H9 (cell line): ENCODE measurements around the gene PTTG1IP. TPM values are rescaled to one million over a fixed set of nuclear protein-coding genes. Genes with fewer than 3 reads are reported as not detected.

Experiments used
- DNase-seq: peaks from one replicate; pipeline ENCODE4 v3.0.0-alpha.2; 2017
- H2AFZ ChIP-seq: one replicate; pipeline ENCODE4 v1.6.1; 2013; ENCODE audit warnings: mild to moderate bottlenecking, low read length, control low read depth, moderate library complexity
- H2AK5ac ChIP-seq: 2 replicates; pipeline ENCODE4 v1.6.1; 2013; ENCODE audit warnings: low read length, control low read depth, mixed read lengths; ENCODE audit not compliant: insufficient read length
- H2BK120ac ChIP-seq: one replicate; pipeline ENCODE4 v1.6.1; 2013; ENCODE audit warnings: low read depth, mild to moderate bottlenecking, low read length, control low read depth, inconsistent platforms; ENCODE audit not compliant: poor library complexity, severe bottlenecking
- H2BK12ac ChIP-seq: 2 replicates; pipeline ENCODE4 v1.6.1; 2013; ENCODE audit warnings: low read length, control low read depth, mixed read lengths, low read depth; ENCODE audit not compliant: insufficient read length
- H2BK15ac ChIP-seq: 2 replicates; pipeline ENCODE4 v1.6.1; 2013; ENCODE audit warnings: low read depth, low read length, control low read depth
- H2BK20ac ChIP-seq: one replicate; pipeline ENCODE4 v1.6.1; 2013; ENCODE audit warnings: low read depth, mild to moderate bottlenecking, low read length, control low read depth, inconsistent platforms; ENCODE audit not compliant: poor library complexity, severe bottlenecking
- H2BK5ac ChIP-seq: 2 replicates; pipeline ENCODE4 v1.6.1; 2013; ENCODE audit warnings: low read length, control low read depth, mixed read lengths; ENCODE audit not compliant: insufficient read length
- H3K14ac ChIP-seq: 2 replicates; pipeline ENCODE4 v1.6.1; 2013; ENCODE audit warnings: low read length, control low read depth; ENCODE audit not compliant: insufficient read depth
- H3K18ac ChIP-seq: 2 replicates; pipeline ENCODE4 v1.6.1; 2013; ENCODE audit warnings: low read depth, mild to moderate bottlenecking, mixed read lengths, low read length, control low read depth; ENCODE audit not compliant: insufficient read length
- H3K23ac ChIP-seq: 2 replicates; pipeline ENCODE4 v1.6.1; 2013; ENCODE audit warnings: low read length, control low read depth, mixed read lengths, low read depth; ENCODE audit not compliant: insufficient read length
- H3K23me2 ChIP-seq: 2 replicates; pipeline ENCODE4 v1.6.1; 2013; ENCODE audit warnings: low read depth, mild to moderate bottlenecking, mixed read lengths, low read length, control low read depth; ENCODE audit not compliant: insufficient read length, poor library complexity, severe bottlenecking
- H3K27ac ChIP-seq: 2 replicates; pipeline ENCODE4 v1.5.1; 2013; ENCODE audit warnings: low read length, control low read depth, mixed read lengths, low read depth; ENCODE audit not compliant: insufficient read length
- H3K27me3 ChIP-seq: 2 replicates; pipeline ENCODE4 v1.6.1; 2013; ENCODE audit warnings: low read length, control low read depth, inconsistent platforms; ENCODE audit not compliant: insufficient read depth
- H3K4ac ChIP-seq: 2 replicates; pipeline ENCODE4 v1.6.1; 2013; ENCODE audit warnings: low read depth, mild to moderate bottlenecking, control low read depth, inconsistent platforms, low read length, moderate library complexity
- H3K4me1 ChIP-seq: 2 replicates; pipeline ENCODE4 v1.6.1; 2013; ENCODE audit warnings: low read length, control low read depth, inconsistent platforms; ENCODE audit not compliant: insufficient read depth
- H3K4me2 ChIP-seq: 2 replicates; pipeline ENCODE4 v1.6.1; 2013; ENCODE audit warnings: low read length, control low read depth, mixed read lengths; ENCODE audit not compliant: insufficient read length, insufficient read depth
- H3K56ac ChIP-seq: 2 replicates; pipeline ENCODE4 v1.6.1; 2013; ENCODE audit warnings: low read depth, mild to moderate bottlenecking, mixed read lengths, low read length, control low read depth; ENCODE audit not compliant: insufficient read length
- H3K79me1 ChIP-seq: 2 replicates; pipeline ENCODE4 v1.6.1; 2013; ENCODE audit warnings: low read depth, mild to moderate bottlenecking, moderate library complexity, low read length, control low read depth, inconsistent platforms; ENCODE audit not compliant: insufficient read depth, poor library complexity, severe bottlenecking
- H3K79me2 ChIP-seq: 2 replicates; pipeline ENCODE4 v1.6.1; 2013; ENCODE audit warnings: low read length, control low read depth, inconsistent platforms; ENCODE audit not compliant: insufficient read depth
- H3K9ac ChIP-seq: 2 replicates; pipeline ENCODE4 v1.6.1; 2013; ENCODE audit warnings: low read length, control low read depth, mixed read lengths; ENCODE audit not compliant: insufficient read length; ENCODE audit errors: extremely low read depth
- H3K9me3 ChIP-seq: one replicate; pipeline ENCODE4 v1.6.1; 2013; ENCODE audit warnings: low read depth, low read length, inconsistent platforms; ENCODE audit not compliant: control insufficient read depth
- H3T11ph ChIP-seq: one replicate; pipeline ENCODE4 v1.6.1; 2013; ENCODE audit warnings: mild to moderate bottlenecking, low read length, control low read depth, inconsistent platforms
- H4K20me1 ChIP-seq: one replicate; pipeline ENCODE4 v1.6.1; 2013; ENCODE audit not compliant: control insufficient read depth, insufficient read length, insufficient read depth
- H4K5ac ChIP-seq: 2 replicates; pipeline ENCODE4 v1.6.1; 2013; ENCODE audit warnings: low read depth, mild to moderate bottlenecking, mixed read lengths, low read length, control low read depth; ENCODE audit not compliant: insufficient read length
- H4K8ac ChIP-seq: replicated peaks from 2 replicates; pipeline ENCODE4 v1.6.1; 2013; ENCODE audit warnings: low read length, control low read depth, mixed read lengths, low read depth; ENCODE audit not compliant: insufficient read length
- H4K91ac ChIP-seq: 2 replicates; pipeline ENCODE4 v1.6.1; 2013; ENCODE audit warnings: low read depth, mild to moderate bottlenecking, moderate library complexity, mixed read lengths, low read length, control low read depth; ENCODE audit not compliant: insufficient read length
- H3K27ac Mint-ChIP-seq, 3 experiments: 2 replicates in 2 of 3; 3 replicates in 1 of 3; pipeline ENCODE4 v1.8.0; 2020 to 2021; ENCODE audit warnings: mixed read lengths in 3 of 3, mild to moderate bottlenecking in 1 of 3, moderate library complexity in 1 of 3
- H3K27me3 Mint-ChIP-seq: 2 replicates; pipeline ENCODE4 v1.8.0; 2021; ENCODE audit warnings: low read depth, mild to moderate bottlenecking, moderate library complexity, mixed read lengths
- H3K36me3 Mint-ChIP-seq, 3 experiments: 2 replicates in 2 of 3; 3 replicates in 1 of 3; pipeline ENCODE4 v1.8.0; 2020 to 2021; ENCODE audit warnings: low read depth in 3 of 3, mixed read lengths in 3 of 3; ENCODE audit not compliant: insufficient read depth in 1 of 3
- H3K4me1 Mint-ChIP-seq, 2 experiments: 2 replicates each; pipeline ENCODE4 v1.8.0; 2020; ENCODE audit warnings: mixed read lengths in 2 of 2
- H3K4me3 Mint-ChIP-seq, 2 experiments: 2 replicates in 1 of 2; 3 replicates in 1 of 2; pipeline ENCODE4 v1.8.0; 2020 to 2021; ENCODE audit warnings: mild to moderate bottlenecking in 2 of 2, mixed read lengths in 2 of 2, moderate library complexity in 1 of 2
- H3K9me3 Mint-ChIP-seq, 2 experiments: 2 replicates in 1 of 2; 3 replicates in 1 of 2; pipeline ENCODE4 v1.8.0; 2020; ENCODE audit warnings: mild to moderate bottlenecking in 2 of 2, mixed read lengths in 2 of 2, moderate library complexity in 1 of 2
- WGBS: extraction: QIAGEN DNeasy Blood & Tissue Kit; methylation state at CpG from one replicate; pipeline ENCODE4 v1.1.7; 2013; ENCODE audit warnings: missing lambda C conversion rate, low lambda C conversion rate, mixed read lengths; ENCODE audit not compliant: insufficient read length; ENCODE audit errors: extremely low coverage; 5-methylcytosine and 5-hydroxymethylcytosine counted together
- total RNA-seq: library from RNA; stranded (reverse); gene quantifications from 2 replicates; pipeline ENCODE4 v1.2.1, GENCODE V29; 2021
- TF ChIP-seq, protein P1 (sequence below): fragments of 200-600 bp; sonication (generic); conservative IDR thresholded peaks from 3 replicates; pipeline ENCODE4 v1.8.0; 2021; ENCODE audit warnings: antibody characterized with exemption, mild to moderate bottlenecking

PTTG1IP gene
- total RNA-seq, 1 experiment from 2014 or later, result 107 TPM

DNA sequence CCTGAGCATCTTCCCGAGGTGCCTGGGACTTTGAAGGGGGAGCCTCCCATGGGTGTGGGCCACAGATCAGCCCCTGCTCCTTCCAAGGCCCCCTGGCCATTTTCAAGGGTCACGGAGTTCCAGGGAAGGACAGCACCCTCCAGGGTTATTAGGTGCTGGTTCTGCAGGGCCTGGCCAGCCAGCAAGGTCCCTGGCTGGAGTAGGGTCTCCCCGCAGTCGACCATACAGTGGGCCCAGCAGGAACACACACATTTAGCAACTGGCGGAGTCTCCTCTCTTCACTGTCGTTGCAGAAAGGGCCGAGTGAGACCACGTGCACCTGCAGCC is 37.9 kb downstream of the PTTG1IP start:
- Histone ChIP-seq H3K9me3 (no peaks in the 10 kb centered on the region), H3K56ac (no peak overlapping the region), H2BK120ac (no peak overlapping the region), H3K79me2 (no peaks in the 10 kb centered on the region), H3K23me2 (no peaks in the 10 kb centered on the region), H3T11ph (no peak overlapping the region), H3K18ac (no peak overlapping the region), H4K5ac (no peak overlapping the region), H2AK5ac (no peak overlapping the region), H4K20me1 (no peaks in the 10 kb centered on the region), H3K79me1 (no peaks in the 10 kb centered on the region), H3K14ac (no peak overlapping the region), H2BK15ac (no peak overlapping the region), H3K4me2 (no peak overlapping the region), H2BK12ac (no peak overlapping the region), H3K27me3 (no peaks in the 10 kb centered on the region), H2BK20ac (no peak overlapping the region), H2BK5ac (no peak overlapping the region), H3K27ac (no peak overlapping the region), H4K91ac (no peak overlapping the region), H3K9ac (no peak overlapping the region), H4K8ac (no peak overlapping the region), H2AFZ (no peak overlapping the region), H3K4ac (no peak overlapping the region), H3K23ac (no peak overlapping the region), H3K4me1 (no peaks in the 10 kb centered on the region)
- no peaks in the 10 kb centered on the region; a peak in 1 of 7 replicates for H3K36me3 Mint-ChIP-seq
- no peak overlapping the region for H3K27ac Mint-ChIP-seq
- WGBS, result no CpG with 5 or more reads among the region's 8 CpGs
- no peaks in the 10 kb centered on the region for H3K9me3 Mint-ChIP-seq
- no peak overlapping the region for H3K4me3 Mint-ChIP-seq
- TF ChIP-seq, protein P1, sequence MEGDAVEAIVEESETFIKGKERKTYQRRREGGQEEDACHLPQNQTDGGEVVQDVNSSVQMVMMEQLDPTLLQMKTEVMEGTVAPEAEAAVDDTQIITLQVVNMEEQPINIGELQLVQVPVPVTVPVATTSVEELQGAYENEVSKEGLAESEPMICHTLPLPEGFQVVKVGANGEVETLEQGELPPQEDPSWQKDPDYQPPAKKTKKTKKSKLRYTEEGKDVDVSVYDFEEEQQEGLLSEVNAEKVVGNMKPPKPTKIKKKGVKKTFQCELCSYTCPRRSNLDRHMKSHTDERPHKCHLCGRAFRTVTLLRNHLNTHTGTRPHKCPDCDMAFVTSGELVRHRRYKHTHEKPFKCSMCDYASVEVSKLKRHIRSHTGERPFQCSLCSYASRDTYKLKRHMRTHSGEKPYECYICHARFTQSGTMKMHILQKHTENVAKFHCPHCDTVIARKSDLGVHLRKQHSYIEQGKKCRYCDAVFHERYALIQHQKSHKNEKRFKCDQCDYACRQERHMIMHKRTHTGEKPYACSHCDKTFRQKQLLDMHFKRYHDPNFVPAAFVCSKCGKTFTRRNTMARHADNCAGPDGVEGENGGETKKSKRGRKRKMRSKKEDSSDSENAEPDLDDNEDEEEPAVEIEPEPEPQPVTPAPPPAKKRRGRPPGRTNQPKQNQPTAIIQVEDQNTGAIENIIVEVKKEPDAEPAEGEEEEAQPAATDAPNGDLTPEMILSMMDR, result no peak
- no peak for DNase-seq
- H3K4me1 Mint-ChIP-seq, result peaks cover 3 to 9% of the 10 kb centered on the region in 2 experiments; a peak in 2 of 4 replicates
- H3K27me3 Mint-ChIP-seq, result no peaks in the 10 kb centered on the region
